ENCODE results near the gene CHURC1.

The CHURC1 gene

GRCh38 chr14:64938972-64939816 lies 24.9 kb downstream of the CHURC1 start:
- no peak for DNase-seq (ENCODE audit: low spot score)

GRCh38 chr14:64939817-64940190 lies 25.5 kb downstream of the CHURC1 start:
- no peak for DNase-seq (ENCODE audit: low spot score)

GRCh38 chr14:64940336-64940910 lies 26.2 kb downstream of the CHURC1 start:
- DNase-seq (ENCODE audit: low spot score) = no peak

- no peak for DNase-seq (ENCODE audit: low spot score)
Observed at GRCh38 chr14:64942531-64943111, 28.4 kb downstream of the CHURC1 start, which contains the start of gene GPX2. Gene GPX2, minus strand, starts transcription at chr14:64942745. Its CDS starts 19 bp downstream, at chr14:64942726.

GRCh38 chr14:64943556-64943955 lies 29.3 kb downstream of the CHURC1 start:
- no peak for DNase-seq (ENCODE audit: low spot score)

GRCh38 chr14:64944041-64944440 lies 29.8 kb downstream of the CHURC1 start:
- no peak for DNase-seq (ENCODE audit: low spot score)

- no peak for DNase-seq (ENCODE audit: low spot score)
Observed at GRCh38 chr14:64944861-64945260, 30.6 kb downstream of the CHURC1 start.

- no peak for DNase-seq (ENCODE audit: low spot score)
Observed at GRCh38 chr14:64945431-64946178, 31.4 kb downstream of the CHURC1 start.

- no peak for DNase-seq (ENCODE audit: low spot score)
Observed at GRCh38 chr14:64946310-64947045, 32.2 kb downstream of the CHURC1 start.

- DNase-seq (ENCODE audit: low spot score) = no peak
Observed at GRCh38 chr14:64947710-64948611, 33.7 kb downstream of the CHURC1 start.

GRCh38 chr14:64948612-64949210 lies 34.5 kb downstream of the CHURC1 start:
- no peak for DNase-seq (ENCODE audit: low spot score)

GRCh38 chr14:64950889-64951288 lies 36.6 kb downstream of the CHURC1 start:
- DNase-seq (ENCODE audit: low spot score) = peak; percentile 47

GRCh38 chr14:64951291-64951690 lies 37.0 kb downstream of the CHURC1 start:
- no peak for DNase-seq (ENCODE audit: low spot score)

GRCh38 chr14:64951724-64952123 lies 37.5 kb downstream of the CHURC1 start:
- DNase-seq (ENCODE audit: low spot score) = no peak

- DNase-seq (ENCODE audit: low spot score) = no peak
Observed at GRCh38 chr14:64952598-64953309, 38.5 kb downstream of the CHURC1 start.

GRCh38 chr14:64953310-64953654 lies 39.0 kb downstream of the CHURC1 start:
- no peak for DNase-seq (ENCODE audit: low spot score)

GRCh38 chr14:64953661-64954060 lies 39.4 kb downstream of the CHURC1 start:
- DNase-seq (ENCODE audit: low spot score) = no peak

GRCh38 chr14:64954491-64955240 lies 40.4 kb downstream of the CHURC1 start:
- DNase-seq (ENCODE audit: low spot score) = no peak

- DNase-seq (ENCODE audit: low spot score) = no peak
Observed at GRCh38 chr14:64955297-64955696, 41.0 kb downstream of the CHURC1 start.
